COLO668 (cell line): Measurements from ENCODE around the gene NID2.

Experiments
- DNase-seq: peaks from one replicate; lab custom pipeline; 2025; ENCODE audit not compliant: unreplicated experiment; lab: John Stamatoyannopoulos, UW

Gene NID2

GRCh38 chr14:52007211-52007610 is 61.6 kb downstream of the NID2 start:
- no peak for DNase-seq

DNA sequence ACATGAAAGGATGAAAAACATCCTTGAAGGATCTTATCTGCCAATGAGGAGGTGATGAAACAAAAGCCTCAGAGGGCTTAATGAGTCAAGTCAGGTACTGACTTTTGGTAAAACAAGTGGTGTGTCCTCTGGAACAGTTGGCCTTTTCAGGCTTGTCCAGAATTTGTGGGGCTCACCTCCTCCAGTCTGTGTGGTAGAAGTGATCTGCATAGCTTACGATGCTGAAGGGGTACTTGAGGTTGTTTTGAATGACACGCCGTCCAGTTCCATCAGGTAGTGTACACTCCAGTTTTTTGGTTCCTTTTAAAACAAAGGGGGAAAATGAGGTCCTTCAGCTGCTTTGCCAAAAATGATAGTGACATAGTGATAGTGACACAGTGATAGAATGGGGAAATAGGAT is 62.5 kb downstream of the NID2 start:
- no peak for DNase-seq

DNA sequence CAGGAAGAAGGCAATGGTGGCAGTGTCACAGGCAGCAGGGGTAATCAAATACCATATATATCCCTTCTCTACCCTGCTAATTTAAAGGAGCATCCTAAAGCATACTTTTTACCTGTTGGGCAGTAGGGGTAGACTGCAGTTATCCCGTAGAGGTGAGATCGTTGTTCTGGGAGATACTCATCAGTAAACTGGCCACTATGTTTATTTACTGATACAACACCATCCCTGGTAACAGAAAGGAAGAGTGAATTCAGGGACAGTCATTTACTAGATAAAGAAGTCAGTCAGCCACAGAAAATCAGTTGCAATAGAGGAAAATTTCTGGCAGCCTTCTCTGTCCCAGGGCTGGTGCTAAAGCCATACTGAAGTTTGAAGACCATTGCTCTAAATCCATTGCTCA is 63.2 kb downstream of the NID2 start:
- DNase-seq = no peak

- no peak for DNase-seq
These were observed 65.5 kb downstream of the NID2 start for GRCh38 chr14:52003324-52003723.

- DNase-seq = no peak
These were observed 66.3 kb downstream of the NID2 start for GRCh38 chr14:52002542-52002941.

- DNase-seq = no peak
These were observed 68.2 kb downstream of the NID2 start for GRCh38 chr14:52000696-52001095.

GRCh38 chr14:52000019-52000582 is 68.8 kb downstream of the NID2 start:
- no peak for DNase-seq

- no peak for DNase-seq
These were observed 69.8 kb downstream of the NID2 start for GRCh38 chr14:51999084-51999483.

DNA sequence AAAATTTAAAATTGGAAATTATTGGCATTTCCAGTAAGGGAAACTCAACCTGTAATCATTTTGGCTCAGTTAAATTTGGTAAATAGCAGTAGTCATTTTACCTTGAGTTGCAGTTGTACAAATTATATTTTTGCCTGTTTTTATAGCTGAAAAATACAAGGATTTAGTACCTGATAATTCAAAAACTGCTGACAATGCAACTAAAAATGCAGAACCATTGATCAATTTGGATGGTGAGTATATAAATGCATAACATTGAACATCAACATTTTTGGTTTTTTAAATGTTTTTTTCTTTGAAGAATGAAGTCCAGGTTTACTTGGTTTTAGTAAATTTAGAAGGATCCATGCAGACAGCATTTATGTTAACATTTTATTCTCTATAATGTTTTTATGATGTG is 70.5 kb downstream of the NID2 start:
- no peak for DNase-seq

DNA sequence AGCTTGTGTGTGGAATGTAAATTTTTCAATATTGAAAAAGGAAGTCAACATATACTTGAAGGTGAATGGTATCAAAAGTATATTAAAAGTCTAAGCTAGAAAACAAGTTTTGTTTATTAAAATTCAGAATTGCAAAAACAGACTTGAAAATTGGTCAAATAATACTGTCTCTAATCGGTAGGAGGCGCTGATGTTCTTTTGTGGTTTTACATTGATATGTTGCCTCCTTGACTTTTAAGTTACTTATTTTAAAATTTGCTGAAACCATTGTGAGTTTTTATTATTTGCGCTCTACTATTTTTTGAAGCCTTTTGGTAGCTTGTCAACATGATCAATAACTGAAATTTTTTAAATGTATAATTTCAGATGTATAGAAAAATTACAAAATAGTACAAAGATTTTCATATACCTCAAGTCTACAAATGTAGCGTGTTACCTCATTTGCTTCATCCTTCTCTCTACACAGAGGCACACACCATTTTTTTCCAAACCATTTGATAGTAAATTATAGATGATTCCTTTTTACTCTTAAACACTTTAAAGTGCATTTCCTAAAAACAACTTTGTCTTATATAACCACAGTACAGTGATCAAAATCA is 72.6 kb downstream of the NID2 start:
- no peak for DNase-seq

DNA sequence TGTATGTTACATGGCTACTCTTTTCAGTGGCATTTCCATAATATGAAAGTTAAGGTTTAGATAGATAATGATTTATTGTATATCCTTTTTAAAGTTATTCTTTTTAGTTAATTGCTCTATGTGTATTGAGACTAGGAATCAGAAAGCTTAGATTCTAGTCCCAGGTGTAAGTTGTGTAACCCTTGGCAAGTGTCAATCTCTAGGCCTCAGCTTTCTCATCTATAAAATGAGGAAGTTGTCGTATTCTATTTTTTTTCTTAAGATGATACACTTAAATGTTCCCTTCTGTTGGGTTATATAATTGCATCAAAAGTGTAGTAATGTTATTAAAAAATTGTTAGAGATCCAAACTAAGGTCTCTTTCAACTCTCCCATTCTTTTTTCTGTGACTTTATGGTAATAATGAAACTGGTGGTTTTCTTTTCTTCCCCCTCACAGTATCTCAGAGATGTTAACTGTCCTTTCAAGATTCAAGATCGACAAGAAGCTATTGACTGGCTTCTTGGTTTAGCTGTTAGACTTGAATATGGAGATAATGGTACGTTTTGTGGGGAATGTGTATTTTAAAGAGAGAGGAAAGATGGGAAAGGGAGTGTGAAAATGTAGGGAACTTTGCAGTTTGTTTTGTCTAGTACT is 75.5 kb downstream of the NID2 start:
- DNase-seq = no peak

GRCh38 chr14:51990488-51990887 is 78.4 kb downstream of the NID2 start:
- no peak for DNase-seq

GRCh38 chr14:51989293-51990234 is 79.3 kb downstream of the NID2 start, which contains the start of gene RTRAF:
RTRAF (plus strand) TSS chr14:51989546; CDS start chr14:51989640, 94 bp downstream.
- DNase-seq = peak; percentile 98

- DNase-seq = no peak
These were observed 80.6 kb downstream of the NID2 start for GRCh38 chr14:51988221-51988620.

GRCh38 chr14:51981218-51981854 is 87.5 kb downstream of the NID2 start:
- DNase-seq = no peak

DNA sequence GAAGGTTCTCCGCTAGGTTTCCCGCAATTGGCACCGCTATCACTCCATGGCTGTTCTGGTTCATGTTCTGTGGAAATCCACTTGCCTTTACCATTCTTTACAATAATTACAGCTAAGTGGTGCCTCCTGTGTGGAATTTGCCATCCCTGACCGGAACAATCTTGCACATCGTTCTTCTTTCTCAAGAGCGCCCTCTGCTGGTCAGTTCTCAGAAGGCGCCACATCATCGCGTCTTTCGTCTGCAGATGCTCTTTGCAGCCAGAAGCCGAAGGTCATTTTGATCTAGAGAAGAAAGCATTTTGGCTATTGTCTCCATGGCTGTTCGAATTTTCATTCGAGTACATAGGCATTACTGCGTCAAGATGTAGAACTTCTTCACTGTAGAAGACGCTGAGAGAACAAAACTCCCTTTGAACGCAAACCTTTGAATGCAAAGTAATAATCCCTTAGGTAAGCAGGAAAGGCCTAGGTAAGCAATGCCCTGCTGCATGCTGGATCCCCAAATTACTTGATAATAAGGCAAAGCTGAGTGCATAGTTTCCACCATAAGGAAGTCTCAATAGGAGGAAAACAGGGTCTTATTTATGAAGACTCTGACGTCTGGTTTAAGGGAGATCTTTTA is 89.7 kb downstream of the NID2 start:
- DNase-seq = peak; percentile 84

- no peak for DNase-seq
These were observed 90.2 kb downstream of the NID2 start for GRCh38 chr14:51978681-51979085.

- DNase-seq = no peak
These were observed 91.8 kb downstream of the NID2 start for GRCh38 chr14:51977075-51977474.

- DNase-seq = no peak
These were observed 96.3 kb downstream of the NID2 start for GRCh38 chr14:51972566-51972965.

DNA sequence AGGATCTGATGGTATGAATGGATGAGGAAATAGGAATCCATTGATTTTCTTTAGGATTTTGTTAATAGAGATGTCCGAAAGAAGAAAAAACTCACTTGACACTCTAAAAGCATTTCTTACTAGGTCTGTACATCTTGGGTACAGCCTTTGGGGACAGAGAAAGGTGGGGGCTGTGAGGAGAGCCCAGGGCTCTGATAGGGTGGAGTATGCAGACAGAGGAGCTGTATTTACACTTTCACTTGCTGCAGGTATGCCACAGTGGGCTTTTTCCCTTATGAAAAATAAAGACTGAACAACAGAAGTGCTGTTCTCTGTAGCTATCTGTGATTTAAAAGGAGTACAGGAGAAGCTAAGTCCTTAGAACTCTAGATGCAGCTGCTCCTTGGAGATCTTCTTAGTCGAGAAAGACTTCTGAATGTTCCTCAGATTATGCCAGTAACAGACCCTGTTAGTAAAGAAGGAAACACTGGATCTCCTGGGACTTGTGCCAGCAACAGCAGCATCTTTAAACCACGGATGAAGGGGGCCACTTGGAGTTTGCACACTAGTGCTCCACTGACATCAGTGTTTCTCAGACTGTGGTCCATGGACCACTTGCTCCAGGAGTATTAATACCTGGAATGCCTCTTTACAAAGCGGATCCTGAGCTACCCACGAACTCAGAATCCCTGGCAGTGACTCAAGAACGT is 98.9 kb downstream of the NID2 start:
- DNase-seq = no peak
